GM23338 (cell line): ENCODE data around the gene OMG. TPM values are rescaled to one million over a fixed set of nuclear protein-coding genes. Genes with fewer than 3 reads are reported as not detected.

Experiments used
- ATAC-seq: fragments of 200-7000 bp; cut with Tn5 transposase; 3 replicates; pipeline ENCODE4 v1.9.1; 2020
- DNase-seq: peaks from one replicate; pipeline ENCODE4 v3.0.0-alpha.2; 2015; ENCODE audit warnings: low spot score
- H2AFZ ChIP-seq: fragments of 200-600 bp; sonication (generic); 2 replicates; pipeline ENCODE4 v1.8.0; 2016; ENCODE audit warnings: antibody characterized with exemption, mild to moderate bottlenecking, moderate library complexity
- H3F3A ChIP-seq: fragments of 200-600 bp; sonication (generic); replicated peaks from 2 replicates; pipeline ENCODE4 v1.8.0; 2017; ENCODE audit warnings: antibody characterized with exemption, mixed run types, low read depth
- H3K27ac ChIP-seq: fragments of 200-600 bp; sonication (generic); 2 replicates; pipeline ENCODE4 v1.6.1; 2016; ENCODE audit warnings: low read depth
- H3K27me3 ChIP-seq: fragments of 200-600 bp; sonication (generic); 2 replicates; pipeline ENCODE4 v1.8.0; 2016; ENCODE audit warnings: mild to moderate bottlenecking, mixed run types, moderate library complexity; ENCODE audit not compliant: insufficient read depth
- H3K36me3 ChIP-seq: fragments of 200-600 bp; sonication (generic); 2 replicates; pipeline ENCODE4 v1.8.0; 2016; ENCODE audit warnings: mild to moderate bottlenecking; ENCODE audit not compliant: insufficient read depth
- H3K4me1 ChIP-seq: fragments of 200-600 bp; sonication (generic); 2 replicates; pipeline ENCODE4 v1.8.0; 2016; ENCODE audit warnings: mild to moderate bottlenecking, moderate library complexity; ENCODE audit not compliant: insufficient read depth
- H3K4me2 ChIP-seq: fragments of 200-600 bp; sonication (generic); 2 replicates; pipeline ENCODE4 v1.7.1; 2017; ENCODE audit warnings: mixed run types
- H3K4me3 ChIP-seq: fragments of 200-600 bp; sonication (generic); 2 replicates; pipeline ENCODE4 v1.6.1; 2016; ENCODE audit warnings: mixed run types
- H3K79me2 ChIP-seq: fragments of 200-600 bp; sonication (generic); replicated peaks from 2 replicates; pipeline ENCODE4 v1.8.0; 2017; ENCODE audit warnings: mild to moderate bottlenecking; ENCODE audit not compliant: insufficient read depth
- H3K9me2 ChIP-seq: fragments of 200-600 bp; sonication (generic); 2 replicates; pipeline ENCODE4 v1.8.0; 2017; ENCODE audit not compliant: insufficient read depth
- H4K20me1 ChIP-seq: fragments of 200-600 bp; sonication (generic); replicated peaks from 2 replicates; pipeline ENCODE4 v1.8.0; 2017; ENCODE audit warnings: mild to moderate bottlenecking; ENCODE audit not compliant: insufficient read depth
- H3K27ac Mint-ChIP-seq: 2 replicates; pipeline ENCODE4 v1.8.0; 2020; ENCODE audit warnings: inconsistent platforms, mild to moderate bottlenecking, moderate library complexity, mixed read lengths
- H3K27me3 Mint-ChIP-seq: 3 replicates; pipeline ENCODE4 v1.8.0; 2022; ENCODE audit warnings: low read depth, mild to moderate bottlenecking, moderate library complexity, mixed read lengths, inconsistent platforms; ENCODE audit not compliant: insufficient read depth, poor library complexity
- H3K36me3 Mint-ChIP-seq: 3 replicates; pipeline ENCODE4 v1.8.0; 2021; ENCODE audit warnings: low read depth, mild to moderate bottlenecking, inconsistent platforms, moderate library complexity, mixed read lengths
- H3K4me1 Mint-ChIP-seq: 3 replicates; pipeline ENCODE4 v1.8.0; 2020; ENCODE audit warnings: mild to moderate bottlenecking, inconsistent platforms, mixed read lengths
- H3K4me3 Mint-ChIP-seq: 3 replicates; pipeline ENCODE4 v1.8.0; 2021; ENCODE audit warnings: moderate library complexity, mild to moderate bottlenecking, inconsistent platforms, mixed read lengths
- H3K9me3 Mint-ChIP-seq: 3 replicates; pipeline ENCODE4 v1.8.0; 2020; ENCODE audit warnings: moderate library complexity, mild to moderate bottlenecking, inconsistent platforms, mixed read lengths
- CREB1 ChIP-seq: fragments of 250-450 bp; sonication (Bioruptor Pico); IDR thresholded peaks from 2 replicates; pipeline ENCODE4 v1.5.0; 2020; ENCODE audit warnings: low read depth, mild to moderate bottlenecking, moderate library complexity
- CTCF ChIP-seq, 2 experiments: fragments of 200-600 bp in 1 of 2; sonication (generic) in 1 of 2; conservative IDR thresholded peaks; 2 replicates each; pipeline versions ENCODE4 v1.5.1 to v1.6.1; 2016 to 2017; ENCODE audit warnings: antibody characterized with exemption in 2 of 2, low read depth in 2 of 2, mild to moderate bottlenecking in 2 of 2, moderate library complexity in 1 of 2
- ETS1 ChIP-seq: IDR thresholded peaks from 2 replicates; pipeline ENCODE4 v1.6.1; 2016; ENCODE audit warnings: antibody characterized with exemption
- EZH2 ChIP-seq: fragments of 200-600 bp; sonication (generic); IDR thresholded peaks from one replicate; pipeline ENCODE4 v1.8.0; 2017; ENCODE audit warnings: antibody characterized with exemption, mild to moderate bottlenecking, low read depth; ENCODE audit not compliant: unreplicated experiment
- EZH2phosphoT487 ChIP-seq: fragments of 200-600 bp; sonication (generic); IDR thresholded peaks from one replicate; pipeline ENCODE4 v1.8.1; 2018; ENCODE audit warnings: antibody characterized with exemption; ENCODE audit not compliant: unreplicated experiment
- NANOG ChIP-seq: IDR thresholded peaks from 2 replicates; pipeline ENCODE4 v1.6.1; 2016; ENCODE audit warnings: antibody characterized with exemption, borderline replicate concordance
- REST ChIP-seq: IDR thresholded peaks from one replicate; pipeline ENCODE4 v1.6.1; 2018; ENCODE audit warnings: antibody characterized with exemption; ENCODE audit not compliant: unreplicated experiment
- STAT1 ChIP-seq: IDR thresholded peaks from one replicate; pipeline ENCODE4 v1.6.1; 2016; ENCODE audit warnings: antibody characterized with exemption; ENCODE audit not compliant: unreplicated experiment
- ZNF114 ChIP-seq: fragments of 250-450 bp; sonication (Bioruptor Pico); IDR thresholded peaks from 2 replicates; pipeline ENCODE4 v1.5.0; 2020; ENCODE audit warnings: mild to moderate bottlenecking, moderate library complexity
- ZNF331 ChIP-seq: fragments of 250-450 bp; sonication (Bioruptor Pico); IDR thresholded peaks from 2 replicates; pipeline ENCODE4 v1.5.0; 2020; ENCODE audit warnings: low read depth, mild to moderate bottlenecking, moderate library complexity
- polyA plus RNA-seq: library from polyadenylated mRNA; unstranded; fragments of >200 nt; fragmentation: Nextera tagmentation; extraction: Ambion mirVana; gene quantifications from 2 replicates; pipeline ENCODE4 v1.2.1, GENCODE V29; 2016
- total RNA-seq: library from RNA; depleted of rRNA; stranded (reverse); fragments of >200 nt; shearing (Covaris generic); gene quantifications from 2 replicates; pipeline ENCODE4 v1.2.3, GENCODE V29; 2014

The OMG gene
- total and polyA plus RNA-seq, 2 experiments from 2014 or later: 0.71 TPM; not detected in 1

- H3K27ac ChIP-seq: no peak overlapping the region
- TF ChIP-seq CREB1 (CRISPR knock-in tag) (no peak), ZNF114 (CRISPR knock-in tag) (no peak), REST (no peak), ZNF331 (CRISPR knock-in tag) (no peak), EZH2phosphoT487 (no peak), EZH2 (no peak)
- no peaks in the 10 kb centered on the region for H3K79me2 ChIP-seq
- no peak for DNase-seq
- H3K4me2 ChIP-seq: no peak overlapping the region
- H3K4me1 ChIP-seq: peaks cover 17% of the 10 kb centered on the region; the same call in 1 of the 2 replicates
- no peaks in the 10 kb centered on the region for H3K36me3 ChIP-seq
- ATAC-seq: no peak
- no peaks in the 10 kb centered on the region for H3F3A ChIP-seq
- H3K36me3 Mint-ChIP-seq: no peaks in the 10 kb centered on the region
- no peak overlapping the region for H2AFZ ChIP-seq
- no peaks in the 10 kb centered on the region for H4K20me1 ChIP-seq
- H3K9me2 ChIP-seq: no peaks in the 10 kb centered on the region
- peaks cover 12% of the 10 kb centered on the region; the same call in 2 of the 3 replicates for H3K4me1 Mint-ChIP-seq
- no peak overlapping the region for H3K27ac Mint-ChIP-seq
- no peaks in the 10 kb centered on the region for H3K27me3 ChIP-seq
- H3K9me3 Mint-ChIP-seq: no peaks in the 10 kb centered on the region
- H3K4me3 Mint-ChIP-seq: no peak overlapping the region
- no peak overlapping the region for H3K4me3 ChIP-seq
- H3K27me3 Mint-ChIP-seq: peaks cover 4% of the 10 kb centered on the region
Measured at GRCh38 chr17:31321966-31322365, 24.9 kb upstream of the OMG start.

GRCh38 chr17:31321481-31321880 is 24.4 kb upstream of the OMG start, which contains the start of gene EVI2A:
Gene EVI2A, minus strand, starts transcription at chr17:31321622. Its CDS starts 2,609 bp downstream, at chr17:31319013.
- Histone ChIP-seq H3K27me3 (no peaks in the 10 kb centered on the region), H3K79me2 (no peaks in the 10 kb centered on the region), H3K9me2 (no peaks in the 10 kb centered on the region), H3K27ac (no peak within 1 kb of the TSS), H3K4me1 (peaks cover 17% of the 10 kb centered on the region; the same call in 1 of the 2 replicates), H4K20me1 (no peaks in the 10 kb centered on the region), H3K36me3 (no peaks in the 10 kb centered on the region), H3K4me2 (no peak within 1 kb of the TSS), H3K4me3 (no peak within 1 kb of the TSS), H2AFZ (no peak within 1 kb of the TSS), H3F3A (no peaks in the 10 kb centered on the region)
- peak; percentile 28; the same call in 2 of the 3 replicates for ATAC-seq
- Mint-ChIP-seq H3K27me3 (peaks cover 4% of the 10 kb centered on the region), H3K9me3 (no peaks in the 10 kb centered on the region), H3K27ac (no peak within 1 kb of the TSS), H3K36me3 (no peaks in the 10 kb centered on the region), H3K4me3 (no peak within 1 kb of the TSS), H3K4me1 (peaks cover 12% of the 10 kb centered on the region; the same call in 2 of the 3 replicates)
- peak; percentile 20 for DNase-seq
- TF ChIP-seq REST (no peak), EZH2 (no peak), NANOG (no peak), STAT1 (no peak), ETS1 (no peak), CTCF (conservative IDR thresholded peaks at IDR 0.05; ENCODE audit: low read depth in 2 of 2) (no peak), CREB1 (CRISPR knock-in tag) (no peak)
